Fibroblast of peridontal ligament (primary cell): ENCODE results near the gene NOC3L.

Experiments
- DNase-seq: peaks from one replicate; pipeline ENCODE4 v3.0.0-alpha.2; 2010; ENCODE audit errors: extremely low read depth

The NOC3L gene

GRCh38 chr10:94303929-94304328 is 58.8 kb downstream of the NOC3L start:
- no peak for DNase-seq

- DNase-seq: no peak
These were observed 62.7 kb downstream of the NOC3L start for GRCh38 chr10:94300042-94300441.

- peak; percentile 96 for DNase-seq
These were observed 63.3 kb downstream of the NOC3L start for GRCh38 chr10:94299417-94299816.

- no peak for DNase-seq
These were observed 68.6 kb downstream of the NOC3L start for GRCh38 chr10:94294168-94294567.

- peak; percentile 63 for DNase-seq
These were observed 69.4 kb downstream of the NOC3L start for GRCh38 chr10:94293354-94293753.

GRCh38 chr10:94292434-94293090 is 70.2 kb downstream of the NOC3L start:
- DNase-seq: peak; percentile 82

GRCh38 chr10:94288361-94289101 is 74.2 kb downstream of the NOC3L start:
- DNase-seq: no peak

- DNase-seq: no peak
These were observed 75.4 kb downstream of the NOC3L start for GRCh38 chr10:94287336-94287735.

- no peak for DNase-seq
These were observed 75.8 kb downstream of the NOC3L start for GRCh38 chr10:94286901-94287300.

- no peak for DNase-seq
These were observed 77.5 kb downstream of the NOC3L start for GRCh38 chr10:94285271-94285670.
